SK-N-SH (cell line): Measurements from ENCODE around the gene PARP11. TPM values are rescaled to one million over a fixed set of nuclear protein-coding genes. Genes with fewer than 3 reads are reported as not detected.

Experiments
- CTCF ChIA-PET: fragments of 300-600, 350-600 bp; formaldehyde crosslinking; extraction: SDS; loops from one replicate; lab custom pipeline; 2021; lab: Yijun Ruan, JAX
- POLR2A ChIA-PET: fragments of 350-600 bp; sonication (Branson Sonifier 250); formaldehyde crosslinking; extraction: SDS; loops from one replicate; lab custom pipeline; 2020; ENCODE audit warnings: antibody characterized with exemption, inconsistent platforms; lab: Yijun Ruan, JAX
- DNase-seq: peaks from one replicate; pipeline ENCODE4 v3.0.0; 2012
- H2AFZ ChIP-seq: fragments of 200-600 bp; sonication (generic); 2 replicates; pipeline ENCODE4 v1.8.1; 2016; ENCODE audit warnings: antibody characterized with exemption, mild to moderate bottlenecking, low read depth
- H3F3A ChIP-seq: fragments of 200-600 bp; sonication (generic); replicated peaks from 2 replicates; pipeline ENCODE3; 2016; ENCODE audit warnings: antibody characterized with exemption, mild to moderate bottlenecking; ENCODE audit not compliant: insufficient read depth
- H3K27ac ChIP-seq, 2 experiments: fragments of 200-500 bp in 1 of 2; fragments of 200-600 bp in 1 of 2; sonication (Bioruptor generic) in 1 of 2; sonication (generic), shearing (Covaris generic) in 1 of 2; 2 replicates each; pipeline versions ENCODE4 v1.5.1 to v1.6.1; 2014 to 2016; ENCODE audit warnings: low read depth in 2 of 2, inconsistent platforms in 1 of 2, low read length in 1 of 2, mild to moderate bottlenecking in 1 of 2, mixed read lengths in 1 of 2
- H3K27me3 ChIP-seq: fragments of 200-600 bp; sonication (generic), shearing (Covaris generic); 2 replicates; pipeline ENCODE4 v1.6.1; 2016; ENCODE audit warnings: mixed run types; ENCODE audit not compliant: insufficient read depth
- H3K36me3 ChIP-seq, 2 experiments: fragments of 200-500 bp in 1 of 2; fragments of 200-600 bp in 1 of 2; sonication (Bioruptor generic) in 1 of 2; sonication (generic) in 1 of 2; replicated peaks in 1 of 2; 2 replicates each; pipeline versions ENCODE3 to v1.5.1; 2014 to 2016; ENCODE audit warnings: low read length in 1 of 2, mild to moderate bottlenecking in 1 of 2; ENCODE audit not compliant: insufficient read depth in 2 of 2, control insufficient read depth in 1 of 2
- H3K4me1 ChIP-seq, 2 experiments: fragments of 200-500 bp in 1 of 2; fragments of 200-600 bp in 1 of 2; sonication (Bioruptor generic) in 1 of 2; sonication (generic), shearing (Covaris generic) in 1 of 2; 2 replicates each; pipeline versions ENCODE4 v1.5.1 to v1.6.1; 2014 to 2016; ENCODE audit warnings: low read depth in 1 of 2, low read length in 1 of 2, mixed run types in 1 of 2; ENCODE audit not compliant: insufficient read depth in 2 of 2, control insufficient read depth in 1 of 2
- H3K4me2 ChIP-seq: fragments of 200-600 bp; sonication (generic), shearing (Covaris generic); 2 replicates; pipeline ENCODE4 v1.6.1; 2017; ENCODE audit warnings: mixed run types
- H3K4me3 ChIP-seq, 2 experiments: fragments of 200-500 bp in 1 of 2; fragments of 200-600 bp in 1 of 2; sonication (Bioruptor generic) in 1 of 2; sonication (generic), shearing (Covaris generic) in 1 of 2; 2 replicates each; pipeline versions ENCODE4 v1.5.1 to v1.8.1; 2014 to 2016; ENCODE audit warnings: low read depth in 2 of 2, inconsistent platforms in 1 of 2, low read length in 1 of 2, mild to moderate bottlenecking in 1 of 2, mixed read lengths in 1 of 2, moderate library complexity in 1 of 2
- H3K79me2 ChIP-seq: fragments of 200-600 bp; sonication (generic); 2 replicates; pipeline ENCODE4 v1.8.1; 2017; ENCODE audit warnings: mild to moderate bottlenecking; ENCODE audit not compliant: insufficient read depth
- H3K9ac ChIP-seq: fragments of 200-600 bp; sonication (generic); 2 replicates; pipeline ENCODE4 v1.6.1; 2017; ENCODE audit warnings: mixed run types
- H3K9me2 ChIP-seq: fragments of 200-600 bp; sonication (generic); 2 replicates; pipeline ENCODE4 v1.6.1; 2017; ENCODE audit warnings: mixed run types
- H3K9me3 ChIP-seq: fragments of 200-600 bp; sonication (generic); 2 replicates; pipeline ENCODE4 v1.6.1; 2017; ENCODE audit warnings: mixed run types, mild to moderate bottlenecking, moderate library complexity
- H4K20me1 ChIP-seq: fragments of 200-600 bp; sonication (generic); 2 replicates; pipeline ENCODE4 v1.6.1; 2017; ENCODE audit warnings: mild to moderate bottlenecking, mixed run types; ENCODE audit not compliant: insufficient read depth
- CHD2 ChIP-seq: fragments of 150-350 bp; IDR thresholded peaks from 2 replicates; pipeline ENCODE4 v1.6.1; 2018; ENCODE audit warnings: low read length; ENCODE audit not compliant: partially characterized antibody
- ELF1 ChIP-seq: IDR thresholded peaks from 2 replicates; pipeline ENCODE4 v1.4.0; 2012
- EP300 ChIP-seq, 2 experiments: IDR thresholded peaks; 2 replicates each; pipeline versions ENCODE4 v1.4.0 to v1.6.1; 2012; ENCODE audit warnings: borderline replicate concordance in 1 of 2, low read depth in 1 of 2, low read length in 1 of 2
- FOSL2 ChIP-seq: IDR thresholded peaks from 2 replicates; pipeline ENCODE4 v1.4.0; 2012; ENCODE audit warnings: low read depth, mild to moderate bottlenecking, moderate library complexity, borderline replicate concordance
- FOXM1 ChIP-seq: IDR thresholded peaks from 2 replicates; pipeline ENCODE4 v1.4.0; 2012; ENCODE audit warnings: low read depth, mild to moderate bottlenecking
- GATA2 ChIP-seq: sonication (generic); formaldehyde crosslinking; IDR thresholded peaks from 2 replicates; pipeline ENCODE4 v1.5.0; 2020; ENCODE audit warnings: mild to moderate bottlenecking, missing genetic modification reagents
- JUND ChIP-seq: IDR thresholded peaks from 2 replicates; pipeline ENCODE4 v1.4.0; 2012
- MEF2A ChIP-seq: IDR thresholded peaks from 2 replicates; pipeline ENCODE4 v1.4.0; 2012; ENCODE audit warnings: low read depth, borderline replicate concordance
- MXI1 ChIP-seq: IDR thresholded peaks from 2 replicates; pipeline ENCODE4 v1.6.1; 2012; ENCODE audit warnings: mild to moderate bottlenecking, low read depth, low read length, improper control_type of control experiment
- NRF1 ChIP-seq: IDR thresholded peaks from 2 replicates; pipeline ENCODE4 v1.6.1; 2012; ENCODE audit warnings: low read depth, mild to moderate bottlenecking, low read length
- POLR2AphosphoS5 ChIP-seq: IDR thresholded peaks from 2 replicates; pipeline ENCODE4 v1.6.1; 2012; ENCODE audit warnings: low read depth, low read length
- RXRA ChIP-seq: IDR thresholded peaks from 2 replicates; pipeline ENCODE4 v1.4.0; 2012; ENCODE audit warnings: low read depth, mild to moderate bottlenecking, borderline replicate concordance
- SMC3 ChIP-seq: IDR thresholded peaks from 2 replicates; pipeline ENCODE4 v1.6.1; 2012; ENCODE audit warnings: low read depth, low read length, improper control_type of control experiment
- TAF1 ChIP-seq: IDR thresholded peaks from 2 replicates; pipeline ENCODE4 v1.6.1; 2012; ENCODE audit warnings: low read depth, mild to moderate bottlenecking, low read length, moderate library complexity, borderline replicate concordance
- WGBS: methylation state at CpG from one replicate; pipeline ENCODE4 v1.1.6; 2017; ENCODE audit warnings: low lambda C conversion rate; 5-methylcytosine and 5-hydroxymethylcytosine counted together
- polyA plus RNA-seq, 3 experiments: library from polyadenylated mRNA; depleted of rRNA; stranded (reverse); fragments of >200 nt; gene quantifications; 2 replicates each; pipeline ENCODE4 v1.2.3, GENCODE V29; 2012
- TF ChIP-seq, protein P1 (sequence below): fragments of 150-350 bp; IDR thresholded peaks from 2 replicates; pipeline ENCODE4 v1.6.1; 2016; ENCODE audit warnings: mild to moderate bottlenecking, low read depth, low read length
- TF ChIP-seq, protein P2 (sequence below): fragments of 150-350 bp; IDR thresholded peaks from 2 replicates; pipeline ENCODE4 v1.6.1; 2017; ENCODE audit warnings: antibody characterized with exemption, low read length, low read depth, borderline replicate concordance
- TF ChIP-seq, protein P3 (sequence below): IDR thresholded peaks from 2 replicates; pipeline ENCODE4 v1.4.0; 2012; ENCODE audit warnings: low read depth, borderline replicate concordance
- TF ChIP-seq, protein P4 (sequence below): fragments of 200-600 bp; sonication (generic); IDR thresholded peaks from 2 replicates; pipeline ENCODE4 v1.6.1; 2017; ENCODE audit warnings: antibody characterized with exemption, mild to moderate bottlenecking, moderate library complexity

Gene PARP11
- polyA plus RNA-seq, 1 of the 3 experiments (the other 2 are of a cell fraction) = 1.8 TPM

DNA sequence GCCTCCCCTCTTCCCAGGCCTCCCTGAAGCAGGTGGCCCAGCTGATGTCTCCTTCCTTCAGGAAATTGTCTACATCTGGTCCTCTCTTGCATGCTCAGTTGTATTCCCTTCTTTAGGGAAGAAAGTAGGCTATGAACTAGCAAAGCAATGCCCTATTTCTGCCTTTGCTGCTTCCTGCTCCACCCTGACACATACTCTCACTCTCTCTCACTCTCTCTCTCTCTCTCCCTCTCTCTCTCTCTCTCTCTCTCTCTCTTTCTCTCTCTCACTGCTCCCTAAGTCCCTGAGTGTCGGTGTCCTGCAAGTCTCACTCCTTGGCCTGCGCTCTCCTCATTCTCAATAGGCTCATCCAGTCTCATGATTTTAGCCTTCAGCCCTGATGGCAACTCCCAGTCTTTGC is 19.4 kb upstream of the PARP11 start:
- WGBS = 0% methylated on average over 2 of the region's 2 CpGs

More for the DNA sequence above, 19.4 kb upstream of the PARP11 start:
- Histone ChIP-seq H2AFZ (no peak overlapping the region), H4K20me1 (no peaks in the 10 kb centered on the region), H3K27ac (no peak overlapping the region), H3K9me2 (no peaks in the 10 kb centered on the region), H3K4me1 (no peaks in the 10 kb centered on the region), H3F3A (no peaks in the 10 kb centered on the region), H3K4me2 (no peak overlapping the region), H3K9me3 (no peaks in the 10 kb centered on the region), H3K9ac (no peak overlapping the region), H3K27me3 (peaks cover 39% of the 10 kb centered on the region), H3K4me3 (no peak overlapping the region), H3K36me3 (no peaks in the 10 kb centered on the region), H3K79me2 (no peaks in the 10 kb centered on the region)
- TF ChIP-seq TAF1 = no peak
- TF ChIP-seq CHD2 = no peak
- no peak for TF ChIP-seq POLR2AphosphoS5
- TF ChIP-seq, protein P1, sequence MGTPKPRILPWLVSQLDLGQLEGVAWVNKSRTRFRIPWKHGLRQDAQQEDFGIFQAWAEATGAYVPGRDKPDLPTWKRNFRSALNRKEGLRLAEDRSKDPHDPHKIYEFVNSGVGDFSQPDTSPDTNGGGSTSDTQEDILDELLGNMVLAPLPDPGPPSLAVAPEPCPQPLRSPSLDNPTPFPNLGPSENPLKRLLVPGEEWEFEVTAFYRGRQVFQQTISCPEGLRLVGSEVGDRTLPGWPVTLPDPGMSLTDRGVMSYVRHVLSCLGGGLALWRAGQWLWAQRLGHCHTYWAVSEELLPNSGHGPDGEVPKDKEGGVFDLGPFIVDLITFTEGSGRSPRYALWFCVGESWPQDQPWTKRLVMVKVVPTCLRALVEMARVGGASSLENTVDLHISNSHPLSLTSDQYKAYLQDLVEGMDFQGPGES = no peak
- TF ChIP-seq MEF2A = no peak
- no peak for TF ChIP-seq SMC3
- no peak for TF ChIP-seq JUND
- no peak for TF ChIP-seq GATA2 (CRISPR knock-in tag)
- no peak for TF ChIP-seq ELF1
- TF ChIP-seq FOSL2 = no peak
- TF ChIP-seq FOXM1 = no peak
- TF ChIP-seq EP300 (IDR thresholded peaks at IDR 0.05; ENCODE audit: borderline replicate concordance in 1 of 2, low read depth in 1 of 2, low read length in 1 of 2) = no peak
- TF ChIP-seq, protein P2, sequence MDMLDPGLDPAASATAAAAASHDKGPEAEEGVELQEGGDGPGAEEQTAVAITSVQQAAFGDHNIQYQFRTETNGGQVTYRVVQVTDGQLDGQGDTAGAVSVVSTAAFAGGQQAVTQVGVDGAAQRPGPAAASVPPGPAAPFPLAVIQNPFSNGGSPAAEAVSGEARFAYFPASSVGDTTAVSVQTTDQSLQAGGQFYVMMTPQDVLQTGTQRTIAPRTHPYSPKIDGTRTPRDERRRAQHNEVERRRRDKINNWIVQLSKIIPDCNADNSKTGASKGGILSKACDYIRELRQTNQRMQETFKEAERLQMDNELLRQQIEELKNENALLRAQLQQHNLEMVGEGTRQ = no peak
- TF ChIP-seq, protein P3, sequence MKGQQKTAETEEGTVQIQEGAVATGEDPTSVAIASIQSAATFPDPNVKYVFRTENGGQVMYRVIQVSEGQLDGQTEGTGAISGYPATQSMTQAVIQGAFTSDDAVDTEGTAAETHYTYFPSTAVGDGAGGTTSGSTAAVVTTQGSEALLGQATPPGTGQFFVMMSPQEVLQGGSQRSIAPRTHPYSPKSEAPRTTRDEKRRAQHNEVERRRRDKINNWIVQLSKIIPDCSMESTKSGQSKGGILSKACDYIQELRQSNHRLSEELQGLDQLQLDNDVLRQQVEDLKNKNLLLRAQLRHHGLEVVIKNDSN = no peak
- TF ChIP-seq MXI1 = no peak
- TF ChIP-seq RXRA = no peak
- TF ChIP-seq NRF1 = no peak
- TF ChIP-seq, protein P4, sequence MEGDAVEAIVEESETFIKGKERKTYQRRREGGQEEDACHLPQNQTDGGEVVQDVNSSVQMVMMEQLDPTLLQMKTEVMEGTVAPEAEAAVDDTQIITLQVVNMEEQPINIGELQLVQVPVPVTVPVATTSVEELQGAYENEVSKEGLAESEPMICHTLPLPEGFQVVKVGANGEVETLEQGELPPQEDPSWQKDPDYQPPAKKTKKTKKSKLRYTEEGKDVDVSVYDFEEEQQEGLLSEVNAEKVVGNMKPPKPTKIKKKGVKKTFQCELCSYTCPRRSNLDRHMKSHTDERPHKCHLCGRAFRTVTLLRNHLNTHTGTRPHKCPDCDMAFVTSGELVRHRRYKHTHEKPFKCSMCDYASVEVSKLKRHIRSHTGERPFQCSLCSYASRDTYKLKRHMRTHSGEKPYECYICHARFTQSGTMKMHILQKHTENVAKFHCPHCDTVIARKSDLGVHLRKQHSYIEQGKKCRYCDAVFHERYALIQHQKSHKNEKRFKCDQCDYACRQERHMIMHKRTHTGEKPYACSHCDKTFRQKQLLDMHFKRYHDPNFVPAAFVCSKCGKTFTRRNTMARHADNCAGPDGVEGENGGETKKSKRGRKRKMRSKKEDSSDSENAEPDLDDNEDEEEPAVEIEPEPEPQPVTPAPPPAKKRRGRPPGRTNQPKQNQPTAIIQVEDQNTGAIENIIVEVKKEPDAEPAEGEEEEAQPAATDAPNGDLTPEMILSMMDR = no peak
- no peak for DNase-seq
- CTCF ChIA-PET = interaction anchor here (0.8 to 4.4 kb wide), 4 partner anchors 10 to 385 kb away, joined by 3 to 31 read pairs (median 3); no protein-coding TSS in a partner anchor
- POLR2A ChIA-PET = no interaction called here
